GM10248 (cell line): ENCODE measurements around the gene LCE6A.

ENCODE experiments used
- CTCF ChIA-PET: fragments of 300-600 bp; sonication (Branson Sonifier 250); formaldehyde crosslinking; extraction: SDS; loops from one replicate; lab custom pipeline; 2021; ENCODE audit warnings: antibody characterized with exemption; lab: Yijun Ruan, JAX
- POLR2A ChIA-PET: fragments of 350-650 bp; sonication (Branson Sonifier 250); formaldehyde crosslinking; extraction: SDS; loops from one replicate; lab custom pipeline; 2020; ENCODE audit warnings: antibody characterized with exemption; lab: Yijun Ruan, JAX
- DNase-seq: peaks from one replicate; pipeline ENCODE4 v3.0.0; 2012; ENCODE audit errors: extremely low spot score
- TF ChIP-seq, protein P1 (sequence below): IDR thresholded peaks from 2 replicates; pipeline ENCODE4 v1.5.1; 2012; ENCODE audit warnings: mild to moderate bottlenecking, low read depth; ENCODE audit errors: extremely low read depth, missing control alignments, control extremely low read depth

Gene LCE6A

DNA sequence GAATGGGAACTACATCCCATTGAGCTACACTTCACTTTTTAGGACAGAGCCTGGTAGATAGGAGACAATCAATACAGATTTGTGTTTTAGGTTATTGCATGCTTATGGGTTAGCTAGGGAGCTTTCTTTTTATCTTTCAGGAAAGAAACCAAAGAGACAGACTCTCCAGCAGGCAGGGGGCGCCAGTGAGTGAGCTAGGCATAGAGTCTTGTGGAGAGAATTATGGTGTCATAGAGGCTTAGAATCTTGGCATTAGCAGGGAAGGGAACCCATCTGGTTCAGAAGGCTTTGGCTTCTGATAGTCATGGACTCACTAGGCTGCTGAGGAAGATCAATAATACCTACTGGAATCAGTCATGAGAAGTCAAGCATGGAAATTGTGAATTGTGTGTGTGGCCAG lies 35.4 kb downstream of the LCE6A start, which contains the start of gene SMCP:
SMCP (plus strand) TSS at position 281 of the 400 bp plus-strand sequence. CDS start 6,101 bp downstream, outside the sequence.
- POLR2A ChIA-PET: no interaction called here
- no peak for DNase-seq
- TF ChIP-seq, protein P1, sequence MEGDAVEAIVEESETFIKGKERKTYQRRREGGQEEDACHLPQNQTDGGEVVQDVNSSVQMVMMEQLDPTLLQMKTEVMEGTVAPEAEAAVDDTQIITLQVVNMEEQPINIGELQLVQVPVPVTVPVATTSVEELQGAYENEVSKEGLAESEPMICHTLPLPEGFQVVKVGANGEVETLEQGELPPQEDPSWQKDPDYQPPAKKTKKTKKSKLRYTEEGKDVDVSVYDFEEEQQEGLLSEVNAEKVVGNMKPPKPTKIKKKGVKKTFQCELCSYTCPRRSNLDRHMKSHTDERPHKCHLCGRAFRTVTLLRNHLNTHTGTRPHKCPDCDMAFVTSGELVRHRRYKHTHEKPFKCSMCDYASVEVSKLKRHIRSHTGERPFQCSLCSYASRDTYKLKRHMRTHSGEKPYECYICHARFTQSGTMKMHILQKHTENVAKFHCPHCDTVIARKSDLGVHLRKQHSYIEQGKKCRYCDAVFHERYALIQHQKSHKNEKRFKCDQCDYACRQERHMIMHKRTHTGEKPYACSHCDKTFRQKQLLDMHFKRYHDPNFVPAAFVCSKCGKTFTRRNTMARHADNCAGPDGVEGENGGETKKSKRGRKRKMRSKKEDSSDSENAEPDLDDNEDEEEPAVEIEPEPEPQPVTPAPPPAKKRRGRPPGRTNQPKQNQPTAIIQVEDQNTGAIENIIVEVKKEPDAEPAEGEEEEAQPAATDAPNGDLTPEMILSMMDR: peak; percentile 4
- CTCF ChIA-PET: interaction anchor here (0.8 to 2.5 kb wide), 14 partner anchors 8 to 352 kb away, joined by 3 to 15 read pairs (median 6); partner anchors contain the start of gene IVL

DNA sequence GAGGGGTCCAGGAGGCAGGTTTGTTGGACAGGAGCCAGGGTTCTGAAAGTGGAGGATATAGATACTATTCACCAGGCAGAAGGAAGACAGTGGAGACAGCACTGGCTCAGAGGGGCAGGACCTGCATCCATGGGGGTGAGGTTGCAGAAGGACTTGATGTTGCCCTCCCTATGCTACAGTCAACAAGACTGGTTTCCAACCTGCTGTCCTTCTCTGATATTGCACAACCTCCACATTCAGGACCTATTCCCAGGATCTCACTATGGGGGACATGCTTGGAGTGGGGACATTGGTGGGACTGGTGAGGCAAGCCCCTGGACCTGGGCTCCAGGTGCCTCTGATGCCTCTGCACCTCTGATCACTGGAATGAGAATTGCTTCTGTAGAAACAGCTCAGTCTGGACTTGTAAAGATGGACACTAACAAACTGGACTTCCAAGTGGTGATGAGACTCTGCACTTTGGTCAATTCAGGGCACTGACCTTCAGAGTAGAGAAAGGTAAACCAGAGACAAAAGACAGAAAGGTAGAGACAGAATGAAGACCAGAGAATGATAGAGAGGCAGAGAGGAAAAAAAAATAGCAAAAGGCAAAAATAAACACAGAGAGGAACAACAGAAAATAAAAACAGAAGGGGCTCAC lies 37.0 kb downstream of the LCE6A start:
- DNase-seq: no peak
- CTCF ChIA-PET: interaction anchor here (0.9 to 2.5 kb wide), 5 partner anchors 9 to 46 kb away, joined by 3 to 15 read pairs (median 9); no protein-coding TSS in a partner anchor

DNA sequence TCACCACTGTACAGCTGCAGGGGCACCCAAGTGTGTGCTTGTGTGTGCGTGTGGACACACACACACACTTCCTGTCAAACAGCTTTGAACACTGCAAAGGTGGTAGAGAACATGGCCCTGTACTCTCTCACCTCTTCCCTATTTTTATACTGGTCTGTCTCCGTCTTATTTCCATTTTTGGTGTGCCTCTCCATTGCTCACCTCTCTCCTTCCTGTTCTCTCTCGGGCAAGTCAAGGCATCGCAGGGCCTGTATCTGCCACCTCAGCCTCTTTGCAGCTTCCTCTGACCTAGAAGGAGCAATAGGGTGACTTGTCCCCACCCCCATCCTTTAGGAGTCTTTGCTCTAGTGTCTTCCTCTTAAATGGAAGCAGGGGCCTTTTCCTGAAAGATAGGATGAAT lies 37.7 kb downstream of the LCE6A start:
- POLR2A ChIA-PET: no interaction called here
- TF ChIP-seq, protein P1: no peak
- DNase-seq: no peak
- CTCF ChIA-PET: interaction anchor here (0.9 kb wide), 1 partner anchor 46 kb away, joined by 3 read pairs; no protein-coding TSS in a partner anchor

More for the DNA sequence above, 37.0 kb downstream of the LCE6A start:
- TF ChIP-seq, protein P1: no peak
- POLR2A ChIA-PET: no interaction called here

DNA sequence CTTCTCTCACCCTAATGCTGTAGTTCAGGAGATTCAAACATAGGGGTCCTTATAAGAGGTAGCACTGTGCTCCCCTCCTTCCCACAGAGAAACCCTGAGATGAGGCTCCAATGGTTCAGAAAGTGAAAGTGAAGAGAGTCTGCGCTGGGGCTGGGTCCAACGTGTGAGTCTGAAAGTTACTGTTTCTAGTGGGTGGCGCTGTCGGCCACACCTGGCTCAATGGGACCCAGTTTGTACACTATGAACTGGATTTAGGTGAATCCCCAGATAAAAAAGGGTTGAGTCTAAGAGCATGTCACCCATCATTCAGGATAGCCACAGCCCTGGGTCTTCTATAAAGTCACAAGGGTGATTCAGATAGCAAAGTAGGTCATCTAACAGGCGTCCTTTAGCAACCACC lies 38.3 kb downstream of the LCE6A start:
- peak; percentile 54 for DNase-seq
- CTCF ChIA-PET: no interaction called here
- POLR2A ChIA-PET: no interaction called here
- TF ChIP-seq, protein P1: no peak

DNA sequence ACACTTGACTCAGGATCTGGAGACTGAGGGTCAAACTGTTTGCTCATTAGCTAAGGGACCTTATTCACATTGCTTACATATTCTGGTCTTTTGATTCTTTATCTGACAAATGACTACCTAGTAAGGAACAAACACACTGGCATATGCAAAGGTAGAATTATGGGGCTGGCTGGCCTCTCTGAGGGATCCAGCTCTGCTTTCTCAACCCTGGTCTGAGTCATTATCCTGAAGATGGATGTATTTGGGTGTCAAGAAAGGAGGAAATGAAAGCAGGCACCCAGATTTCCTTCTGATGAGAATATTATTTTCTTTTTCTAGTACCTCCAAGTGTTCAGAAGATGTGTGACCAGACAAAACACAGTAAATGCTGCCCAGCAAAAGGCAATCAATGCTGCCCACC lies 41.4 kb downstream of the LCE6A start:
- POLR2A ChIA-PET: interaction anchor here (0.9 kb wide), 1 partner anchor 24 kb away, joined by 3 read pairs; the partner anchor contains the start of gene IVL
- no peak for DNase-seq
- CTCF ChIA-PET: interaction anchor here (1.0 to 1.8 kb wide), 3 partner anchors 14 to 20 kb away, joined by 3 to 5 read pairs (median 4); no protein-coding TSS in a partner anchor
- TF ChIP-seq, protein P1: no peak

DNA sequence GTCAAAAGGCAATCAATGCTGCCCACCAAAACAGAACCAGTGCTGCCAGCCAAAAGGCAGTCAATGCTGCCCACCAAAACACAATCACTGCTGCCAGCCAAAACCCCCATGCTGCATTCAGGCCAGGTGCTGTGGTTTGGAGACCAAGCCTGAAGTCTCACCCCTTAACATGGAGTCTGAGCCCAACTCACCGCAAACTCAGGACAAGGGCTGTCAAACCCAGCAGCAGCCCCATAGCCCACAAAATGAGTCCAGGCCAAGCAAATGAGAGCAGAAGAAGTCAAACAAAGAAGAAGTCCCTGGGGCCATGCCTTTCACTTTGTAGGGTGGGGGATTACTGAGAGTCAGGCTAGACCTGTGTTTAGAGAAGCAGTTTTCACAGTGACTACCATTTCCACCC lies 41.9 kb downstream of the LCE6A start:
- TF ChIP-seq, protein P1: no peak
- ChIA-PET POLR2A (interaction anchor here (0.9 kb wide), 1 partner anchor 24 kb away, joined by 3 read pairs; the partner anchor contains the start of gene IVL), CTCF (interaction anchor here (1.0 to 1.8 kb wide), 3 partner anchors 14 to 19 kb away, joined by 3 to 5 read pairs (median 4); no protein-coding TSS in a partner anchor)
- no peak for DNase-seq
